Astrocyte of the spinal cord (primary cell): ENCODE measurements around the gene BHLHE41.
A peak's percentile ranks its signal among the peaks of the same experiment; 100 is the strongest.

Experiments
- DNase-seq: peaks from one replicate; pipeline ENCODE4 v3.0.0; 2011; ENCODE audit warnings: low read depth, low spot score
- H3K4me3 ChIP-seq: 2 replicates; pipeline ENCODE4 v1.5.1; 2011; ENCODE audit warnings: low read depth, mild to moderate bottlenecking, low read length, moderate library complexity
- CTCF ChIP-seq: IDR thresholded peaks from 2 replicates; pipeline ENCODE4 v1.5.1; 2012; ENCODE audit warnings: low read depth, mild to moderate bottlenecking, low read length, inconsistent platforms
- in situ Hi-C: cut with HindIII; loops from 2 replicates; pipeline ENCODE4 v1.10.0; 2017; ENCODE audit warnings: low sequenced_read_pairs

Gene BHLHE41

GRCh38 chr12:26135571-26135970 lies 10.7 kb upstream of the BHLHE41 start:
- no peak for TF ChIP-seq CTCF
- no peak overlapping the region for H3K4me3 ChIP-seq
- in situ Hi-C loops, result no loop called here
- DNase-seq, result no peak

- peak; percentile 87 for DNase-seq
- no peak for TF ChIP-seq CTCF
- no peak overlapping the region for H3K4me3 ChIP-seq
- in situ Hi-C loops, result no loop called here
These were observed 10.2 kb upstream of the BHLHE41 start for GRCh38 chr12:26135010-26135420.

GRCh38 chr12:26134540-26134939 lies 9.7 kb upstream of the BHLHE41 start:
- TF ChIP-seq CTCF, result no peak
- H3K4me3 ChIP-seq, result no peak overlapping the region
- in situ Hi-C loops, result no loop called here
- no peak for DNase-seq

- in situ Hi-C loops, result no loop called here
- H3K4me3 ChIP-seq, result no peak overlapping the region
- no peak for DNase-seq
- no peak for TF ChIP-seq CTCF
These were observed 8.7 kb upstream of the BHLHE41 start for GRCh38 chr12:26133521-26133920.

GRCh38 chr12:26132866-26133265 lies 8.0 kb upstream of the BHLHE41 start:
- DNase-seq, result no peak
- no peak overlapping the region for H3K4me3 ChIP-seq
- in situ Hi-C loops, result no loop called here
- no peak for TF ChIP-seq CTCF

GRCh38 chr12:26131936-26132335 lies 7.1 kb upstream of the BHLHE41 start:
- TF ChIP-seq CTCF, result no peak
- DNase-seq, result no peak
- in situ Hi-C loops, result no loop called here
- no peak overlapping the region for H3K4me3 ChIP-seq

- no peak overlapping the region for H3K4me3 ChIP-seq
- in situ Hi-C loops, result no loop called here
- TF ChIP-seq CTCF, result no peak
- DNase-seq, result no peak
These were observed 5.9 kb upstream of the BHLHE41 start for GRCh38 chr12:26130728-26131127.
